Caco-2 (cell line): ENCODE data around the gene CD81. TPM values are rescaled to one million over a fixed set of nuclear protein-coding genes. Genes with fewer than 3 reads are reported as not detected.
A peak's percentile ranks its signal among the peaks of the same experiment; 100 is the strongest.

ENCODE experiments used
- BruUV-seq: library from RNA; stranded (reverse); fragments of 400-500 nt; replicated peaks from 2 replicates; lab custom pipeline; 2021; lab: Mats Ljungman, UMichigan
- CTCF ChIA-PET: fragments of 300-600 bp; sonication (Branson Sonifier 250); formaldehyde crosslinking; loops from one replicate; lab custom pipeline; 2022; ENCODE audit warnings: antibody characterized with exemption; lab: Charles Lee
- POLR2A ChIA-PET: fragments of 300-600 bp; sonication (Branson Sonifier 250); formaldehyde crosslinking; loops from one replicate; lab custom pipeline; 2022; ENCODE audit warnings: antibody characterized with exemption; lab: Charles Lee
- DNase-seq, 2 experiments: peaks; one replicate each; pipeline versions ENCODE4 v3.0.0 to v3.0.0-alpha.2; 2020 to 2022
- H3K27me3 ChIP-seq: replicated peaks from 2 replicates; pipeline ENCODE4 v1.6.0; 2011; ENCODE audit warnings: low read length; ENCODE audit not compliant: control insufficient read depth, insufficient read depth
- H3K36me3 ChIP-seq: 2 replicates; pipeline ENCODE4 v1.5.1; 2011; ENCODE audit warnings: low read length; ENCODE audit not compliant: control insufficient read depth, insufficient read depth
- H3K4me1 ChIP-seq: fragments of 250-450 bp; sonication (Bioruptor Pico); 2 replicates; pipeline ENCODE4 v1.5.1; 2020; ENCODE audit warnings: mild to moderate bottlenecking
- H3K4me3 ChIP-seq: 2 replicates; pipeline ENCODE4 v1.5.1; 2011; ENCODE audit warnings: low read depth, mild to moderate bottlenecking, control low read depth, low read length
- H3K9me3 ChIP-seq: fragments of 250-450 bp; sonication (Bioruptor Pico); 2 replicates; pipeline ENCODE4 v1.5.1; 2020; ENCODE audit warnings: mild to moderate bottlenecking, moderate library complexity
- H3K27ac Mint-ChIP-seq: one replicate; pipeline ENCODE4 v1.8.0; 2022; ENCODE audit warnings: mixed read lengths; ENCODE audit not compliant: unreplicated experiment
- H3K27me3 Mint-ChIP-seq: one replicate; pipeline ENCODE4 v1.8.0; 2022; ENCODE audit warnings: mixed read lengths; ENCODE audit not compliant: insufficient read depth, unreplicated experiment
- H3K36me3 Mint-ChIP-seq: one replicate; pipeline ENCODE4 v1.8.0; 2022; ENCODE audit warnings: mild to moderate bottlenecking, mixed read lengths; ENCODE audit not compliant: insufficient read depth, unreplicated experiment
- H3K4me1 Mint-ChIP-seq: one replicate; pipeline ENCODE4 v1.8.0; 2022; ENCODE audit warnings: low read depth, mixed read lengths; ENCODE audit not compliant: unreplicated experiment
- H3K4me3 Mint-ChIP-seq: one replicate; pipeline ENCODE4 v1.8.0; 2022; ENCODE audit warnings: mild to moderate bottlenecking, moderate library complexity, mixed read lengths; ENCODE audit not compliant: unreplicated experiment
- H3K9me3 Mint-ChIP-seq: one replicate; pipeline ENCODE4 v1.8.0; 2022; ENCODE audit warnings: mixed read lengths; ENCODE audit not compliant: unreplicated experiment
- CTCF ChIP-seq, 2 experiments: fragments of 200-600 bp in 1 of 2; IDR thresholded peaks; 1 replicate in 1 of 2; 2 replicates in 1 of 2; pipeline versions ENCODE4 v1.5.1 to v1.8.0; 2011 to 2022; ENCODE audit warnings: antibody characterized with exemption in 1 of 2, control low read depth in 1 of 2, inconsistent platforms in 1 of 2, low read depth in 1 of 2, low read length in 1 of 2, mild to moderate bottlenecking in 1 of 2, moderate library complexity in 1 of 2; ENCODE audit not compliant: insufficient read depth in 1 of 2, severe bottlenecking in 1 of 2, unreplicated experiment in 1 of 2
- intact Hi-C: fragments of 100-400 bp; cut with micrococcal nuclease; formaldehyde crosslinking; loops from one replicate; pipeline ENCODE4 v1.10.0; 2022; ENCODE audit not compliant: unreplicated experiment
- total RNA-seq: library from RNA; stranded (reverse); gene quantifications from 2 replicates; pipeline ENCODE4 v1.2.3, GENCODE V29; 2022

The CD81 gene
- total RNA-seq, 1 experiment from 2014 or later: 412 TPM

GRCh38 chr11:2426826-2427521 lies 49.9 kb downstream of the CD81 start:
- H3K4me1 ChIP-seq: no peaks in the 10 kb centered on the region
- H3K9me3 Mint-ChIP-seq: no peaks in the 10 kb centered on the region
- no peaks in the 10 kb centered on the region for H3K27me3 ChIP-seq
- H3K36me3 ChIP-seq: no peaks in the 10 kb centered on the region
- no peaks in the 10 kb centered on the region for H3K27me3 Mint-ChIP-seq
- ChIA-PET CTCF (interaction anchor here (0.8 to 3.1 kb wide), 2 partner anchors 105 to 124 kb away, joined by 3 to 31 read pairs; no protein-coding TSS in a partner anchor), POLR2A (no interaction called here)
- H3K4me1 Mint-ChIP-seq: no peaks in the 10 kb centered on the region
- H3K36me3 Mint-ChIP-seq: no peaks in the 10 kb centered on the region
- H3K4me3 ChIP-seq: no peak overlapping the region
- no peaks in the 10 kb centered on the region for H3K9me3 ChIP-seq
- no TSS peak for BruUV-seq
- no peak for DNase-seq
- intact Hi-C loops: loop anchor here (5.0 kb wide), 1 partner anchor 460 kb away; the partner anchor contains the start of gene CDKN1C
- no peak for TF ChIP-seq CTCF (IDR thresholded peaks at IDR 0.05; ENCODE audit: insufficient read depth in 1 of 2, low read depth in 1 of 2, low read length in 1 of 2, severe bottlenecking in 1 of 2, unreplicated experiment in 1 of 2)
- H3K27ac Mint-ChIP-seq: no peak overlapping the region
- no peak overlapping the region for H3K4me3 Mint-ChIP-seq

- Histone ChIP-seq H3K4me1 (no peaks in the 10 kb centered on the region), H3K27me3 (no peaks in the 10 kb centered on the region), H3K9me3 (no peaks in the 10 kb centered on the region), H3K36me3 (no peaks in the 10 kb centered on the region), H3K4me3 (no peak overlapping the region)
- ChIA-PET POLR2A (no interaction called here), CTCF (interaction anchor here (0.8 to 3.1 kb wide), 2 partner anchors 104 to 125 kb away, joined by 3 to 31 read pairs; no protein-coding TSS in a partner anchor)
- TF ChIP-seq CTCF (IDR thresholded peaks at IDR 0.05; ENCODE audit: insufficient read depth in 1 of 2, low read depth in 1 of 2, low read length in 1 of 2, severe bottlenecking in 1 of 2, unreplicated experiment in 1 of 2): no peak
- Mint-ChIP-seq H3K27me3 (no peaks in the 10 kb centered on the region), H3K4me1 (no peaks in the 10 kb centered on the region), H3K36me3 (no peaks in the 10 kb centered on the region), H3K9me3 (no peaks in the 10 kb centered on the region), H3K27ac (no peak overlapping the region), H3K4me3 (no peak overlapping the region)
- intact Hi-C loops: loop anchor here (1.0 to 5.0 kb wide), 2 partner anchors 103 to 459 kb away; partner anchors contain the start of gene CDKN1C
- no TSS peak for BruUV-seq
- DNase-seq: no peak
These were observed 50.7 kb downstream of the CD81 start for GRCh38 chr11:2427721-2428321.

- no peaks in the 10 kb centered on the region for H3K4me1 Mint-ChIP-seq
- H3K36me3 Mint-ChIP-seq: no peaks in the 10 kb centered on the region
These were observed 51.2 kb downstream of the CD81 start for GRCh38 chr11:2428322-2428795.

More at GRCh38 chr11:2428322-2428795, 51.2 kb downstream of the CD81 start:
- peak; percentile 74 to 92 for TF ChIP-seq CTCF (IDR thresholded peaks at IDR 0.05; ENCODE audit: insufficient read depth in 1 of 2, low read depth in 1 of 2, low read length in 1 of 2, severe bottlenecking in 1 of 2, unreplicated experiment in 1 of 2)
- intact Hi-C loops: loop anchor here (1.0 to 5.0 kb wide), 2 partner anchors 103 to 459 kb away; partner anchors contain the start of gene CDKN1C
- Histone ChIP-seq H3K4me3 (no peak overlapping the region), H3K9me3 (no peaks in the 10 kb centered on the region), H3K27me3 (no peaks in the 10 kb centered on the region), H3K36me3 (no peaks in the 10 kb centered on the region), H3K4me1 (no peaks in the 10 kb centered on the region)
- Mint-ChIP-seq H3K27ac (no peak overlapping the region), H3K4me3 (no peak overlapping the region), H3K9me3 (no peaks in the 10 kb centered on the region), H3K27me3 (no peaks in the 10 kb centered on the region)
- BruUV-seq: no TSS peak
- ChIA-PET CTCF (interaction anchor here (3.1 kb wide), 1 partner anchor 103 kb away, joined by 31 read pairs; no protein-coding TSS in a partner anchor), POLR2A (no interaction called here)
- peak; percentile 68 to 80 for DNase-seq
